Endothelial cell of umbilical vein (primary cell): ENCODE data around the gene HYAL2.
A peak's percentile ranks its signal among the peaks of the same experiment; 100 is the strongest.

ENCODE experiments used
- EZH2 ChIP-seq: IDR thresholded peaks from 2 replicates; pipeline ENCODE4 v1.6.1; 2012; ENCODE audit warnings: borderline replicate concordance, low read depth, mild to moderate bottlenecking, moderate library complexity, low read length, inconsistent platforms; ENCODE audit not compliant: severe bottlenecking
- GATA2 ChIP-seq: IDR thresholded peaks from 2 replicates; pipeline ENCODE4 v1.7.0; 2011; ENCODE audit warnings: low read depth, mild to moderate bottlenecking, moderate library complexity, mixed read lengths, low read length; ENCODE audit not compliant: insufficient read length, insufficient read depth
- JUN ChIP-seq: IDR thresholded peaks from 2 replicates; pipeline ENCODE4 v1.6.1; 2011; ENCODE audit warnings: borderline replicate concordance, low read depth; ENCODE audit not compliant: insufficient read length, insufficient read depth
- MYC ChIP-seq: IDR thresholded peaks from one replicate; pipeline ENCODE4 v1.6.1; 2011; ENCODE audit warnings: mild to moderate bottlenecking, low read depth, low read length
- POLR2A ChIP-seq: IDR thresholded peaks from 2 replicates; pipeline ENCODE4 v1.6.1; 2012; ENCODE audit warnings: low read depth, mild to moderate bottlenecking, control low read depth, low read length
- POLR2AphosphoS5 ChIP-seq: IDR thresholded peaks from 2 replicates; pipeline ENCODE4 v1.6.1; 2012; ENCODE audit warnings: low read depth, mild to moderate bottlenecking, control low read depth, low read length, moderate library complexity; ENCODE audit not compliant: insufficient read depth
- TF ChIP-seq, protein P1 (sequence below), 2 donors: IDR thresholded peaks; 1 replicate in 1 of 2; 2 replicates in 1 of 2; pipeline ENCODE4 v1.5.1; 2011; ENCODE audit warnings: low read length in 2 of 2, mild to moderate bottlenecking in 2 of 2, moderate library complexity in 2 of 2, control low read depth in 1 of 2, inconsistent platforms in 1 of 2, low read depth in 1 of 2; ENCODE audit not compliant: insufficient read depth in 1 of 2; ENCODE audit errors: extremely low read depth in 1 of 2
- TF ChIP-seq, protein P2 (sequence below): IDR thresholded peaks from 2 replicates; pipeline ENCODE4 v1.6.1; 2011; ENCODE audit not compliant: insufficient read depth, insufficient read length

DNA sequence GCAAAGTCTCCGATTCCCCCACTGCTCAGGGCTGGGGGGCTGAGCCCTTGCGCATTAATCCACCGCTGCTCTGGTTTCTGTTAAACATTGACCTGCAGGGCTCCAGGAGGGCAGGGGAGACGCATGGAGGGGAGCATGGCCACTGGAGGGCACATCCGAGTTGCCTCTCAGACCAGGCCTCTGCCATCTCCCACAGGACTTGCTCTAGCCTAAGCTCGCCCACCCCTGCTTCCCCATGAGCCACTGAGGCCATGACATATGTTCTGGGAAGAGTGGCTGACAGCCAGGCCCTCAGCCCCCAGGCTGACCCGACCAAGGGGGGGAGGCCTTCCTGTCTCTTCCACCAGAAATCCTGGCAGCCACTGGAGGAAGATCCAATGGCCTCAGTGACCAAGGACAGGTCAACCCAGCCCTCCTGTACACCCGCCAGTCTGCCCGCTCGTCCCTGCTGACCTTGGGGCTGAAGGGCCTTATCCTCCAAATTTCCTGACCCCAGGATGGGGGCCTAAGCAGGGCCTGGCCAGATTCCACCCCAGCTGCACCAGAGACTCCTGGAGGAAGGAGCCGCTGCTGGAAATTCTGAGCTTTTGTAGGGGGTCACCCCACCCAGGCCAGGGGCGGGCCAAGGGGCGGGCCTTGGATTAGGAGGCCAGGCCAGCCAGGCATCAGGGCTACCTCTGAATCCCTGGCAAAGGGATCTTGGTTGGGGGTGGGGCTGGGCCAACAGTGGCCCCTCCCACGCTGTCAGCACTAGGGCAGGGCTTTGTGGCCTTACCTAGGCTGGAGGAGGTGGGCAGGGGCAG, 19.3 kb downstream of the HYAL2 start, which contains the start of gene HYAL1:
- TF ChIP-seq EZH2, result no peak
- TF ChIP-seq, protein P1, sequence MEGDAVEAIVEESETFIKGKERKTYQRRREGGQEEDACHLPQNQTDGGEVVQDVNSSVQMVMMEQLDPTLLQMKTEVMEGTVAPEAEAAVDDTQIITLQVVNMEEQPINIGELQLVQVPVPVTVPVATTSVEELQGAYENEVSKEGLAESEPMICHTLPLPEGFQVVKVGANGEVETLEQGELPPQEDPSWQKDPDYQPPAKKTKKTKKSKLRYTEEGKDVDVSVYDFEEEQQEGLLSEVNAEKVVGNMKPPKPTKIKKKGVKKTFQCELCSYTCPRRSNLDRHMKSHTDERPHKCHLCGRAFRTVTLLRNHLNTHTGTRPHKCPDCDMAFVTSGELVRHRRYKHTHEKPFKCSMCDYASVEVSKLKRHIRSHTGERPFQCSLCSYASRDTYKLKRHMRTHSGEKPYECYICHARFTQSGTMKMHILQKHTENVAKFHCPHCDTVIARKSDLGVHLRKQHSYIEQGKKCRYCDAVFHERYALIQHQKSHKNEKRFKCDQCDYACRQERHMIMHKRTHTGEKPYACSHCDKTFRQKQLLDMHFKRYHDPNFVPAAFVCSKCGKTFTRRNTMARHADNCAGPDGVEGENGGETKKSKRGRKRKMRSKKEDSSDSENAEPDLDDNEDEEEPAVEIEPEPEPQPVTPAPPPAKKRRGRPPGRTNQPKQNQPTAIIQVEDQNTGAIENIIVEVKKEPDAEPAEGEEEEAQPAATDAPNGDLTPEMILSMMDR (IDR thresholded peaks at IDR 0.05; ENCODE audit: extremely low read depth in 1 of 2, insufficient read depth in 1 of 2, low read depth in 1 of 2, low read length in 2 of 2), result peak in 1 of 2 donors; percentile 10
- no peak for TF ChIP-seq JUN
- TF ChIP-seq, protein P2, sequence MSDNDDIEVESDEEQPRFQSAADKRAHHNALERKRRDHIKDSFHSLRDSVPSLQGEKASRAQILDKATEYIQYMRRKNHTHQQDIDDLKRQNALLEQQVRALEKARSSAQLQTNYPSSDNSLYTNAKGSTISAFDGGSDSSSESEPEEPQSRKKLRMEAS, result no peak
- TF ChIP-seq POLR2AphosphoS5, result peak; percentile 25
- TF ChIP-seq POLR2A, result no peak
- no peak for TF ChIP-seq MYC
- no peak for TF ChIP-seq GATA2
